MM.1S (cell line): ENCODE results near the gene GPR87.

ENCODE experiments used
- DNase-seq: peaks from one replicate; pipeline ENCODE4 v3.0.0-alpha.2; 2015
- H2AFZ ChIP-seq: fragments of 300-600 bp; sonication (generic); 2 replicates; pipeline ENCODE4 v1.6.0; 2016; ENCODE audit warnings: antibody characterized with exemption, low read length
- H3F3A ChIP-seq: fragments of 300-600 bp; sonication (generic); 2 replicates; pipeline ENCODE4 v1.6.1; 2016; ENCODE audit warnings: mild to moderate bottlenecking, antibody characterized with exemption, low read length, moderate library complexity, mixed read lengths; ENCODE audit not compliant: insufficient read depth
- H3K27ac ChIP-seq: fragments of 300-600 bp; sonication (generic); 2 replicates; pipeline ENCODE4 v1.5.1; 2016; ENCODE audit warnings: mild to moderate bottlenecking, low read length
- H3K27me3 ChIP-seq: fragments of 300-600 bp; sonication (generic); replicated peaks from 2 replicates; pipeline ENCODE4 v1.6.0; 2016; ENCODE audit warnings: low read length; ENCODE audit not compliant: insufficient read depth
- H3K36me3 ChIP-seq: fragments of 300-600 bp; sonication (generic); replicated peaks from 2 replicates; pipeline ENCODE4 v1.6.1; 2016; ENCODE audit warnings: mild to moderate bottlenecking, low read length, mixed read lengths; ENCODE audit not compliant: insufficient read depth
- H3K4me1 ChIP-seq: fragments of 300-600 bp; sonication (generic); 2 replicates; pipeline ENCODE4 v1.6.1; 2016; ENCODE audit warnings: low read length, mixed read lengths
- H3K4me2 ChIP-seq: fragments of 300-600 bp; sonication (generic); 2 replicates; pipeline ENCODE4 v1.6.0; 2016; ENCODE audit warnings: low read depth, low read length
- H3K4me3 ChIP-seq: fragments of 300-600 bp; sonication (generic); 2 replicates; pipeline ENCODE4 v1.5.1; 2016; ENCODE audit warnings: low read length, mixed read lengths
- H3K79me2 ChIP-seq: fragments of 300-600 bp; sonication (generic); 2 replicates; pipeline ENCODE4 v1.6.1; 2016; ENCODE audit warnings: mixed run types, low read length, mixed read lengths
- H3K9ac ChIP-seq: fragments of 300-600 bp; sonication (generic); 2 replicates; pipeline ENCODE4 v1.6.1; 2016; ENCODE audit warnings: low read length, mixed read lengths
- H3K9me2 ChIP-seq: fragments of 300-600 bp; sonication (generic); replicated peaks from 2 replicates; pipeline ENCODE4 v1.6.1; 2016; ENCODE audit warnings: mild to moderate bottlenecking, low read length, mixed read lengths; ENCODE audit not compliant: insufficient read depth
- H3K9me3 ChIP-seq: fragments of 300-600 bp; sonication (generic); replicated peaks from 2 replicates; pipeline ENCODE4 v1.6.1; 2016; ENCODE audit warnings: mild to moderate bottlenecking, low read length, mixed read lengths; ENCODE audit not compliant: insufficient read depth
- H4K20me1 ChIP-seq: fragments of 300-600 bp; sonication (generic); 2 replicates; pipeline ENCODE4 v1.6.1; 2016; ENCODE audit warnings: mild to moderate bottlenecking, low read length, moderate library complexity, mixed read lengths; ENCODE audit not compliant: insufficient read depth
- CTCF ChIP-seq: fragments of 300-600 bp; sonication (generic); IDR thresholded peaks from 2 replicates; pipeline ENCODE4 v1.5.1; 2016; ENCODE audit warnings: antibody characterized with exemption, low read length, mixed read lengths
- EZH2 ChIP-seq: fragments of 300-600 bp; sonication (generic); optimal IDR thresholded peaks from 2 replicates; pipeline ENCODE3; 2017; ENCODE audit warnings: low read depth, mild to moderate bottlenecking, antibody characterized with exemption, low read length, mixed read lengths
- EZH2phosphoT487 ChIP-seq: fragments of 300-600 bp; sonication (generic); IDR thresholded peaks from 2 replicates; pipeline ENCODE4 v1.6.1; 2018; ENCODE audit warnings: antibody characterized with exemption, low read length

GPR87 gene

GRCh38 chr3:151296226-151296625, 20.4 kb downstream of the GPR87 start:
- H2AFZ ChIP-seq, result no peak overlapping the region
- H3K9ac ChIP-seq, result no peak overlapping the region
- DNase-seq, result no peak
- no peaks in the 10 kb centered on the region for H3K9me2 ChIP-seq
- H3K27me3 ChIP-seq, result no peaks in the 10 kb centered on the region
- no peaks in the 10 kb centered on the region for H3K9me3 ChIP-seq
- H3F3A ChIP-seq, result no peaks in the 10 kb centered on the region
- H3K36me3 ChIP-seq, result no peaks in the 10 kb centered on the region
- no peak overlapping the region for H3K4me3 ChIP-seq
- no peak overlapping the region for H3K4me2 ChIP-seq
- TF ChIP-seq EZH2 (no peak), CTCF (no peak)
- H4K20me1 ChIP-seq, result no peaks in the 10 kb centered on the region
- H3K79me2 ChIP-seq, result no peaks in the 10 kb centered on the region
- no peaks in the 10 kb centered on the region for H3K4me1 ChIP-seq
- no peak overlapping the region for H3K27ac ChIP-seq

DNA sequence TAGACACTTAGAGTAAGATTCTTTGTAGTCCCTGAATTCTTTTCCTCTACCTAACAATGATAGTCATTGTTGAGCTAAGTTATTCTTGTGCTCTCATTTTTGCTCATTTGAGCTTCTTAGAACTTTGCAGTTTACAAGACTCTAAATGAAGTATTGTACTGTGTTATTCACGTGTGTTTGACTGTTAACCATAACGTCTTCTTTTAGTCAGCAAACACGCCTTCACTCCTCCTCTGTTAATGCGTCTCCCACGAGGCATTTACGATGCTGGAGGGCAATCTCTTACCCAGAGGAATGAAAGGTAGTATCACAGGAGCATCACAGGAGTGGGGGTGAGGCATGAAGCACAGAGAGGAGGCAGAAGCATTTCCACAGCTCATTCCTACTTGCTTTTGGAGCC, 23.5 kb downstream of the GPR87 start:
- Histone ChIP-seq H3F3A (no peaks in the 10 kb centered on the region), H3K4me3 (no peak overlapping the region), H3K36me3 (no peaks in the 10 kb centered on the region), H3K27me3 (no peaks in the 10 kb centered on the region), H3K4me2 (no peak overlapping the region), H3K4me1 (no peaks in the 10 kb centered on the region), H4K20me1 (no peaks in the 10 kb centered on the region), H3K27ac (no peak overlapping the region), H3K9ac (no peak overlapping the region), H2AFZ (no peak overlapping the region), H3K79me2 (no peaks in the 10 kb centered on the region), H3K9me3 (no peaks in the 10 kb centered on the region), H3K9me2 (no peaks in the 10 kb centered on the region)
- no peak for TF ChIP-seq CTCF
- TF ChIP-seq EZH2phosphoT487, result no peak
- TF ChIP-seq EZH2, result no peak
- DNase-seq, result no peak

- H3K27me3 ChIP-seq, result no peaks in the 10 kb centered on the region
- no peaks in the 10 kb centered on the region for H3F3A ChIP-seq
- no peak overlapping the region for H3K4me3 ChIP-seq
- H4K20me1 ChIP-seq, result no peaks in the 10 kb centered on the region
- H3K9me2 ChIP-seq, result no peaks in the 10 kb centered on the region
- H3K4me1 ChIP-seq, result no peaks in the 10 kb centered on the region
- TF ChIP-seq CTCF (peak; percentile 26), EZH2 (no peak)
- no peak for DNase-seq
- H3K79me2 ChIP-seq, result no peaks in the 10 kb centered on the region
- H3K9me3 ChIP-seq, result no peaks in the 10 kb centered on the region
- no peak overlapping the region for H3K4me2 ChIP-seq
- H3K36me3 ChIP-seq, result no peaks in the 10 kb centered on the region
- H3K9ac ChIP-seq, result no peak overlapping the region
- H3K27ac ChIP-seq, result no peak overlapping the region
- no peak overlapping the region for H2AFZ ChIP-seq
Measured at GRCh38 chr3:151290673-151291072, 25.9 kb downstream of the GPR87 start.

GRCh38 chr3:151289445-151289844, 27.2 kb downstream of the GPR87 start:
- Histone ChIP-seq H3K79me2 (no peaks in the 10 kb centered on the region), H3K9me3 (no peaks in the 10 kb centered on the region), H3K27ac (no peak overlapping the region), H3K36me3 (no peaks in the 10 kb centered on the region), H2AFZ (no peak overlapping the region), H3K9me2 (no peaks in the 10 kb centered on the region), H3K9ac (no peak overlapping the region), H3K4me3 (no peak overlapping the region), H3K27me3 (no peaks in the 10 kb centered on the region), H3F3A (no peaks in the 10 kb centered on the region), H3K4me2 (no peak overlapping the region), H4K20me1 (no peaks in the 10 kb centered on the region), H3K4me1 (no peaks in the 10 kb centered on the region)
- no peak for TF ChIP-seq CTCF
- no peak for TF ChIP-seq EZH2phosphoT487
- TF ChIP-seq EZH2, result no peak
- DNase-seq, result no peak
